Erythroblast (primary cell): Measurements from ENCODE around the gene EMX2.

Source experiments
- GATA1 ChIP-seq: IDR thresholded peaks from 2 replicates; pipeline ENCODE4 v1.6.1; 2011; ENCODE audit warnings: low read depth, mild to moderate bottlenecking, control low read depth, low read length, moderate library complexity
- POLR2A ChIP-seq: IDR thresholded peaks from 2 replicates; pipeline ENCODE4 v1.6.1; 2011; ENCODE audit warnings: mild to moderate bottlenecking, low read length

GRCh38 chr10:117518246-117518645 is 24.3 kb upstream of the EMX2 start:
- TF ChIP-seq POLR2A (no peak), GATA1 (no peak)
